GM12875 (cell line): Measurements from ENCODE around the gene B3GLCT.

Experiments used
- H3K4me3 ChIP-seq: one replicate; pipeline ENCODE4 v1.5.1; 2011; ENCODE audit warnings: low read depth, low read length, control low read depth
- TF ChIP-seq, protein P1 (sequence below): IDR thresholded peaks from 2 replicates; pipeline ENCODE4 v1.5.1; 2011; ENCODE audit warnings: low read depth, mild to moderate bottlenecking, control low read depth, inconsistent platforms, low read length, moderate library complexity, borderline replicate concordance; ENCODE audit not compliant: insufficient read depth

The B3GLCT gene

DNA sequence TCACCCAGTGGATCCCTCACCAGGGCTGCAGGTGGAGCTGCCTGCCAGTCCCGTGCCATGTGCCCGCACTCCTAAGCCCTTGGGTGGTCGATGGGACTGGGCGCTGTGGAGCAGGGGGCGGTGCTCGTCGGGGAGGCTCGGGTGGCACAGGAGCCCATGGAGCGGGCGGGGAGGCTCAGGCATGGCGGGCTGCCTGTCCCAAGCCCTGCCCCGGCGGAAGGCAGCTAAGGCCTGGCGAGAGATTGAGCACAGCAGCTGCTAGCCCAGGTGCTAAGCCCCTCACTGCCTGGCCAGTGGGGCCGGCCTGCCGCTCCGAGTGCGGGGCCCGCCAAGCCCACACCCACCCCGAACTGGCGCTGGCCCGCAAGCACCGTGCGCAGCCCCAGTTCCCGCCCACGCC is 16.8 kb upstream of the B3GLCT start:
- H3K4me3 ChIP-seq = no peak overlapping the region
- TF ChIP-seq, protein P1, sequence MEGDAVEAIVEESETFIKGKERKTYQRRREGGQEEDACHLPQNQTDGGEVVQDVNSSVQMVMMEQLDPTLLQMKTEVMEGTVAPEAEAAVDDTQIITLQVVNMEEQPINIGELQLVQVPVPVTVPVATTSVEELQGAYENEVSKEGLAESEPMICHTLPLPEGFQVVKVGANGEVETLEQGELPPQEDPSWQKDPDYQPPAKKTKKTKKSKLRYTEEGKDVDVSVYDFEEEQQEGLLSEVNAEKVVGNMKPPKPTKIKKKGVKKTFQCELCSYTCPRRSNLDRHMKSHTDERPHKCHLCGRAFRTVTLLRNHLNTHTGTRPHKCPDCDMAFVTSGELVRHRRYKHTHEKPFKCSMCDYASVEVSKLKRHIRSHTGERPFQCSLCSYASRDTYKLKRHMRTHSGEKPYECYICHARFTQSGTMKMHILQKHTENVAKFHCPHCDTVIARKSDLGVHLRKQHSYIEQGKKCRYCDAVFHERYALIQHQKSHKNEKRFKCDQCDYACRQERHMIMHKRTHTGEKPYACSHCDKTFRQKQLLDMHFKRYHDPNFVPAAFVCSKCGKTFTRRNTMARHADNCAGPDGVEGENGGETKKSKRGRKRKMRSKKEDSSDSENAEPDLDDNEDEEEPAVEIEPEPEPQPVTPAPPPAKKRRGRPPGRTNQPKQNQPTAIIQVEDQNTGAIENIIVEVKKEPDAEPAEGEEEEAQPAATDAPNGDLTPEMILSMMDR = no peak

DNA sequence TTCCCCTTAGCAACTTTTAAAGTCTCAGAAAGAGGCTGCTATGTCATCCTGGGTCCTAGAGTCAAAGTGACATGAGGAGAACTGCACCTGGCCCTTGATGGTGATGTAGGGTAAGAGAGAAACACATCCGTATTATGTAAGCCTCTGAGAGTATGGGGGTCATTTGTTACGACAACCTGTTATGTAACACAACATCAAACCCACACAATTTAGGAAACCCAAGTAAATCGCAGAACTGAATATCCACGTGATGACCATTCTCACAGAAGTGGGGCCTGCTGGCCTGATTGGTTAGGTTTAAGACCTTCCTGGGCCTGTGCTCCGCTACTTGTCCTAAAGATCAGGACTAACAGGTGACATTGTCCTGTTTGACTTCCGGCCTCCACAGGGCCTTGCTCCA is 15.3 kb upstream of the B3GLCT start:
- TF ChIP-seq, protein P1 = no peak
- no peak overlapping the region for H3K4me3 ChIP-seq

DNA sequence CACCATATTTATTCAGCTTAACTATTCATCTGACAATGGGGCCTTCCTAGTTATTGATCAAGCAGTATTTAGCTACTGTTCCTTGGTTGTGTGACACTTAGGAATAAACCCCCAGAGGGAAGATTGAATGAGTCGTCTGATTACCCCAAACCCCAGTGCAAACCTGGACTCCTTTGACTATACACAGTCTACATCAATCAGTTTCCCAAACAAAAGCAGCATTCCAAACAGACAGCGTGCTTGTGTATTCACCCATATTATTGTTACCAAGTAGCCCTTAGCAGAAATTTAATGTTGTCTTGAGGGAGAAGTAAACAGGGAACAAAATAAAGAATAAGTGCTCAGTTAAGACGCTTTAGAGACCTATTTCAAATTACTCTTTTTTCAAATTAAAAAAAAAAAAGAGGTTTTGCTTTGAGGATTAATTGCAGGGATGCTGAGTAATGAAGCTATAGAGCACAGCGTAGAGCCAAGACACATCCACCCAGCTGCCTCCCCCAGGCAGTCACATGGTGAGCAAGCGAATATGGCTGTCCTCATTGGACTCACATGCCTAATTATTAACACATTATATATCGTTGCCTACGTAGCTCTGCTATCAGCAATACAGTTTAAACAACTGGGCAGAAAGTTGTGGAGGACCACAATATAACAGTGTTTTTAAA is 14.7 kb upstream of the B3GLCT start:
- TF ChIP-seq, protein P1 = no peak
- H3K4me3 ChIP-seq = no peak overlapping the region

DNA sequence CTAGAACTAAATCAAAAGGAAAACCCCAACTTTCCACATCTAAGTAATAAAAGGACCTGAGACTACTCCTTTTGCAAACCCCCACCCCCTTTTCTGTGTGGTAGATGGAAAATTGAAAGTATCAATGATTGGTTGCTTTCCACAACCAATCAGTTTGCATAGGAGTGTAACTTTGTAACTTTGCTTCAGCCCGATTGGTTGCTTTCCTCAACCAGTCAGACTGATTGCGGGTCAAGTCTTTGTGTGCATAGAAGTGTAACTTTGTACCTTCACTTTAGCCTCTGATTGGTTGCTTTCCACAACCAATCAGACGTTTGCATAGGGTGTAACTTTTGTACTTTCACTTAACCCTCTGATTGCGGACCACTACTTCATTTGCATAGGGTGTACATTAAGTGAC is 8.0 kb upstream of the B3GLCT start:
- TF ChIP-seq, protein P1 = no peak
- no peak overlapping the region for H3K4me3 ChIP-seq

DNA sequence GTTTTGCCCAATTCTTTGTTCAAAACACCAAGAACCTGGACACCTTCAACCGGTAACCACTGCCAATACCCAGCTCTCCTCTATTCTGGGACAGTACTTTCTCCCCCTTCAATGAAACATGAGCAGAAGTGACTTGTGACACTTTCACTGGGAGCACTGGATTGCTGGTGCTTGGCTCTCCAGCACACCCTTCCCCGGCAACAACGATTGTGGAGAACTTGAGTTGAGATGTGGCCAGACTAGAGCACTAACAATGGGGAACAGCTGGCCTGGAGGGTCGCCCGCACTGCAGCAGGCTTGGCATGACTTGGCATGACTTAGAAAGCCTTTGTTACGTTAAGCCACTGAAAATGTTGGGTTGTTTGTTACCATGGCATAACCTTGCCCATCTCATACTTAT is 7.5 kb upstream of the B3GLCT start:
- TF ChIP-seq, protein P1 = no peak
- no peak overlapping the region for H3K4me3 ChIP-seq

DNA sequence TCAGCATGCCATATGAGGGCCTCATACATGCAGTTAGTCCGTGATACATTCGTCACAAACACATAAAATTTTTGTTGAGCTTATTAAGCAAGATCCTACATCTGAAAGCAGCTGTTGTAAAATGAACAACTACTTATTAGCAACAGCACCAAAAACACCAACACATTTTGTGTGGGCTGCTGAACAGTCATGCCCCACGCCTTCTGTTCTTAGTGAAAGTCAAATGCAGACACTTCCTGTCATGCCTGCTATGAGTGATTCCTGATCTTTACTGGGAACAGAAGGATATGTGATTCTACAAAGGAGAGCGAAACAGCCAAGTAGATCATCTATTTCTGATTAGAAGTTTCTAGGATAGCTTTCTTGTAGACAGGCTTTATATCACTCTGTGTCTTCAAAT is 4.2 kb upstream of the B3GLCT start:
- no peak overlapping the region for H3K4me3 ChIP-seq
- TF ChIP-seq, protein P1 = no peak

DNA sequence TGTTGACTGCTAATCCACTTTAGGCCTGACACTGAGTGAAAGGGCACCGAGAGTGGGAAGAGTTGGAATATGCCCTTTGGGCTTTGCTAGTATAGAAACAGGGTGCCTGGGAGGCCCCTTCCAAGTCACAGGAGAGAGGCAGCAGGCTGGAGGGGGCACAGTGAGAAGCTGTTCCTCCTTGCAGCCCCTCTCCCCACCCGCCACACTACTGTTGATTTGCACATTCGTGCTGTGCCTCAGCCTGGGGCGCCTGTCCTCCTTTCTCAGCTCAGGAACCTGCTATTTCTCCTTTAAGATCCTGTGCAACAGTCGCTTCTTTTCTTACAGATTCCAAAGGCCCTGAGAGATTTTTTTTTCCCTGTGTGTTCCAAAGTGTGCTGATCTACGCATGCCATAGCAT is 2.8 kb upstream of the B3GLCT start:
- TF ChIP-seq, protein P1 = no peak
- no peak overlapping the region for H3K4me3 ChIP-seq
